ENCODE measurements around the gene LSR. TPM values are rescaled to one million over a fixed set of nuclear protein-coding genes. Genes with fewer than 3 reads are reported as not detected.

LSR gene
- total RNA-seq, 4 donors from 2014 or later: 4.0 to 15.8 (median 5.0) TPM

DNA sequence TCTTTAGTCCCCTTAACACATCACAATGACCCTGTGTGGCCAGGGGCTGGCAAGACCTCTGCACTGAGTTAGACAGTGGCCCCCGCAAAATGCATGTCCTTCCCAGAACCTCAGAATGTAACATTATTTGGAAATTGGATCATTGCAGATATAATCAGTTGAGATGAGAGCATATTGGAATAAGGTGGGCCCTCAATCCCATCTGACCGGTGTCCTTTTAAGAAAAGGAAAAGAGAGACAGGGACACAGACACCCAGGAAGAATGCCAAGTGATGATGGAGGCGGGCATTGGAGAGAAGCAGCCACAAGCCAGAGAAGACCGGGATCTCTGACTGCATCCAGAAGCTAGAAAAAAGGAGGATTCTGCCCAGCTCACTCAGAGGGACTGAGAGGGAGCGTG, 22.1 kb upstream of the LSR start:
- TF ChIP-seq, protein P1, sequence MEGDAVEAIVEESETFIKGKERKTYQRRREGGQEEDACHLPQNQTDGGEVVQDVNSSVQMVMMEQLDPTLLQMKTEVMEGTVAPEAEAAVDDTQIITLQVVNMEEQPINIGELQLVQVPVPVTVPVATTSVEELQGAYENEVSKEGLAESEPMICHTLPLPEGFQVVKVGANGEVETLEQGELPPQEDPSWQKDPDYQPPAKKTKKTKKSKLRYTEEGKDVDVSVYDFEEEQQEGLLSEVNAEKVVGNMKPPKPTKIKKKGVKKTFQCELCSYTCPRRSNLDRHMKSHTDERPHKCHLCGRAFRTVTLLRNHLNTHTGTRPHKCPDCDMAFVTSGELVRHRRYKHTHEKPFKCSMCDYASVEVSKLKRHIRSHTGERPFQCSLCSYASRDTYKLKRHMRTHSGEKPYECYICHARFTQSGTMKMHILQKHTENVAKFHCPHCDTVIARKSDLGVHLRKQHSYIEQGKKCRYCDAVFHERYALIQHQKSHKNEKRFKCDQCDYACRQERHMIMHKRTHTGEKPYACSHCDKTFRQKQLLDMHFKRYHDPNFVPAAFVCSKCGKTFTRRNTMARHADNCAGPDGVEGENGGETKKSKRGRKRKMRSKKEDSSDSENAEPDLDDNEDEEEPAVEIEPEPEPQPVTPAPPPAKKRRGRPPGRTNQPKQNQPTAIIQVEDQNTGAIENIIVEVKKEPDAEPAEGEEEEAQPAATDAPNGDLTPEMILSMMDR (IDR thresholded peaks at IDR 0.05; ENCODE audit: low read depth): no peak

DNA sequence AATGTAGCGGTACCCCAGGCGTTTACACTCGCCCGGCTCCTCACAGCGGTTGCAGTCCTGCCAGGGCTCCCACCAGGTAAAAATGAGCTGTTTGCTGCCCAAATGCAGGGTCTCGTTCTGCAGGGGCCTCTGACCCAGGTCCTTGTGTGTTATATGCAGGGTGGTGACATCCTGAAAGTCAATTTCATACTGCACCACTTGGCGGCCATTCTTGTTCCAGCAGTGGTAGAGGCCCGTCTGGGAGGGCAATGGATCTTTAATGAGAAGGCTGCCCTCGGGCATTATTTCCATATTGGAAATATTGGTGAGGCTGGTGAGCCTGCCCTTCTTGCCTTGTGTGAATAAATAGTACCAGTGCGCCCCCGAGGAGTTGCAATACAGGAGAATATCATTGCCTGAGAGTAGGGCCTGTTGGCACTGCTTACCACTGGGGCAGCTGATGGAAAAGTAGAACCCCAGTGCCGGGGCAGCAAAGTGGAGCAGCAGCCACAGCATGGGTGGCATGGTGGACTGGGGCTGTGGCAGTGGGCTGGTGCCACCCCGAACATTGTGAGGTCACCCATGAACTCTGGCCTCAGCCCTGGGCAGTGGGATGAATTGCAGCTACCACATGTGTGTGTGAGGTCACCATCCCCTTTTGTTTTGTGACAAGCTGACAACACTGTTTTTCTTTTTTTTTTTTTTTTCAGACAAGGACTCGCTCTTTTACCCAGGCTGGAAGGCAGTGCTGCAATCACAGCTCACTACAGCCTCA, 20.4 kb upstream of the LSR start, which contains the start of gene FAM187B:
Gene FAM187B, minus strand, starts transcription at position 563 of the 754 bp plus-strand sequence. Its CDS starts 59 bp downstream, at position 504.
- TF ChIP-seq, protein P1 (IDR thresholded peaks at IDR 0.05; ENCODE audit: low read depth): no peak

DNA sequence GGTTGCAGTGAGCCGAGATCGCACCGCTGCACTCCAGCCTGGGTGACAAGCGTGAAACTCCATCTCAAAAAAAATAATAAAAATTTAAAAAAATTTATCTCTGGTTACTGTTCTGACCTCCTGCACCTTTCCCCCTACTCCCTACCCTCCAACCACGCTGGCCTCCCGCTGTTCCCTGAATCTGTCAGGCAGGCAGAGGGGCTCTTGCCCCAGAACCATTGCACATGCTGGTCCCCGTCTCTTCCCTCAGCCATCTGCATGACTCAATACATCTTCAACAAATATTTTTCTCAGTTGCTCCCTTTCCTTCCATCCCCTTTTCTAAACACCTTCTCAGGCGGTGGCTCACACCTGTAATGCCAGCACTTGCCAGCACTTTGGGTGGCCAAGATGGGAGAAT, 19.2 kb upstream of the LSR start:
- TF ChIP-seq, protein P1 (IDR thresholded peaks at IDR 0.05; ENCODE audit: low read depth): no peak

DNA sequence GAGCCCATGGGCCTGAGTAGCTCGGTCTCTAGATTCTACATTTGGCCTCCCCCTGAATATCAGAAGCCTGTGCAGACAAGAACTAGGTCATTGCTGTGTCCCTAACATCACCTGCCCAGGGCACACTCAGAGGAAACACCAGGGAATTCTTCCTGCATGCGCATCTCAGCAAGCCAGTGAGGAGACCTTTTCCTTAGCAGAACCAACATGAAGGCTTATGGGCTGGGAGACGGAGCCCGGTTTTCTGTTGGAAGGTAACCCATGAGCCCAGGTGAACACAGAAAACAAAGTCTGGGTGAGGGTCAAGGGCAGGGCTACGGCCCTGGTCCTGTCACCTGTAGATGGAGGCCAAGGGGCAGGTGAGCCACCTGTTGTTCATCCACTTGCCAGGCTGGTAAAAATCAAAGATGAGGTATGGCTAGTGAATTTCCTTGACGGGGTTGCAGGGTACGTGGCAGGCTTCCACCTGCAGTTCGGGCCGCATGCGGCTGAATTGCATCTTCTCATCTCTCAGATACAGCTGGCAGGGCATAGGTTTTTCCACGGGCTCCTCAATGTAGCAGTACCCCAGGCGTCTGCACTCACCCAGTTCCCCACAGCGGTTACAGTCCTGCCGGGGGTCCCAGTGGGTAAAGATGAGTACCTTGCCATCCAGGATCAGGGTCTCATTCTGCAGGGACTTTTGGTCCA, 16.7 kb upstream of the LSR start:
- TF ChIP-seq, protein P1 (IDR thresholded peaks at IDR 0.05; ENCODE audit: low read depth): no peak

DNA sequence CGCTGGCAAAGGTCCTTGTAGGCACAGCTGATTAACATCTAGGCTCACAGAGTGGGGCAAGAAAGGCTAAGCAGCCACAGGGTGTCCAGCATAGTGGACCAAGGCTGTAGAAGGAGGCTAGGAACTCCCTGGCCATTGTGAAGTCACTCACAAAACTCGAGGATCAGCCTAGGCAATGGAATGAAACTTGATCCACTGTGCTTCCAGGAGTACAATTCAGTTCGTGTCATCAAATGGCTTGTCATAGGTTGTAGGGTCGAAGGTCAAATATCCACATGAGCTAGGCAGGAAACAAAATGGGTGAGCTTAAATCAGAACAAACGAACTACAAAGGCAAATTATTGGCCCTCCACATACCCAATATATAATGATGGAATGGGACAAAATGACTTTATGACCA, 15.9 kb upstream of the LSR start:
- TF ChIP-seq, protein P1 (IDR thresholded peaks at IDR 0.05; ENCODE audit: low read depth): no peak

DNA sequence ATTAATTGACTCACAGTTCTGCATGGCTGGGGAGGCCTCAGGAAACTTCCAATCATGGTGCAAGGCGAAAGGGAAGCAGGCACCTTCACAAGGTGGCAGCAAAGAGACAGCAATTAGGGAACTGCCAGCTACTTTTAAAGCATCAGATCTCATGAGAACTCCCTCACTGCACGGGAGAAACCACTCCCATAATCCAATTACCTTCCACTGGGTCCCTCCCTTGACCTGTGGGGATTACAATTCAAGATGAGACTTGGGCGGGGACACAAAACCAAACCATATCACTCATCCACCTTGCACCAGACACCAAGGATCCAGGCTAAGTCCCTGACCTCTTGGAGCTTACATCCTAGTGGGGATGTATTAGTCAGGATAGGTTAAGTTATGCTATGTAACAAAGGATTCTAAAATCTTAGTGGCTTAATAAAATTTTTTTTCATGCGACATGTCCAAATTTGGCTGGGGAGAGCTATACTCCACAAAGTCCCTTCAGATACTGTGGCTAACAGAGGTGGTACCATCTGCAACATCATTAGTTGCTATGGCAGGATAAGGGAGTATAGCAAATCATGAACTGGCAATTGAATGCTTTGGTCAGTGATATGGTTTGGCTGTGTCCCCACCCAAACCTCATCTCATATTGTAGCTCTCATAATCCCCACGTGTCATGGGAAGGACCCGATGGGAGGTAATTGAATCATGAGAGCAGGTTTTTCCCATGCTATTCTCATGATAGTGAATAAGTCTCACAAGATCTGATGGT, 12.0 kb upstream of the LSR start:
- TF ChIP-seq, protein P1 (IDR thresholded peaks at IDR 0.05; ENCODE audit: low read depth): no peak

DNA sequence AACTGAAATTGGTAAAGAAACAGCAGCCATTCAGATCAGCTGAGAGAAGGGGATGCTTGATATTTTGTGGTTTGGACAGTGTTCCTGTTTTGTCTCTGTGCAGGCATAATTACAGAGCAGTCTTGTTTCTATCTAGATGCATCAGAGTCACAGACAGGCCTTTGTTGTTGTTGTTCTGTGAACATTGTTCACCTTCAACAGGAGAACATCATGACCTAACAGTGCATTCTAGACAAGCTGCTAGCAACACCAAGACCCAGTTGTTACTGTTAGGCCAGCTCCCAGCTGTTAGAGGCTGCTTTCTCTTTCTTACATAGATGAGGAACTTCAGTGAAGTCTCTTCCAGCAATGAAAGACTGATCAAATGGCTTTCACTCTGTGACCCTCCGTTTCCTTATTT, 8.5 kb upstream of the LSR start:
- TF ChIP-seq, protein P1 (IDR thresholded peaks at IDR 0.05; ENCODE audit: low read depth): no peak
